ENCODE results near the gene SLC6A3. TPM values are rescaled to one million over a fixed set of nuclear protein-coding genes. Genes with fewer than 3 reads are reported as not detected.
"Not testable (repeated sequence)": the region's sequence is repeated elsewhere in the genome, so short reads cannot be mapped to it uniquely, and the experiment has no call there.

Gene SLC6A3
- total RNA-seq, 1 experiment from 2014 or later = not detected

- DNase-seq (ENCODE audit: low spot score) = no peak
Measured at GRCh38 chr5:1478271-1479035, 33.2 kb upstream of the SLC6A3 start.

GRCh38 chr5:1477341-1477740, 32.1 kb upstream of the SLC6A3 start:
- no peak for DNase-seq (ENCODE audit: low spot score)

- DNase-seq (ENCODE audit: low spot score) = no peak
Measured at GRCh38 chr5:1476967-1477310, 31.7 kb upstream of the SLC6A3 start.

- DNase-seq (ENCODE audit: low spot score) = no peak
Measured at GRCh38 chr5:1476181-1476966, 31.1 kb upstream of the SLC6A3 start.

- not testable (repeated sequence) for DNase-seq (ENCODE audit: low spot score)
Measured at GRCh38 chr5:1475544-1475900, 30.3 kb upstream of the SLC6A3 start.

GRCh38 chr5:1474866-1475543, 29.8 kb upstream of the SLC6A3 start:
- no peak for DNase-seq (ENCODE audit: low spot score)

GRCh38 chr5:1474183-1474839, 29.1 kb upstream of the SLC6A3 start:
- DNase-seq (ENCODE audit: low spot score) = no peak

GRCh38 chr5:1473746-1474145, 28.5 kb upstream of the SLC6A3 start:
- no peak for DNase-seq (ENCODE audit: low spot score)

- no peak for DNase-seq (ENCODE audit: low spot score)
Measured at GRCh38 chr5:1472964-1473628, 27.9 kb upstream of the SLC6A3 start.

- no peak for DNase-seq (ENCODE audit: low spot score)
Measured at GRCh38 chr5:1471997-1472963, 27.0 kb upstream of the SLC6A3 start.

- no peak for DNase-seq (ENCODE audit: low spot score)
Measured at GRCh38 chr5:1471240-1471853, 26.1 kb upstream of the SLC6A3 start.

- no peak for DNase-seq (ENCODE audit: low spot score)
Measured at GRCh38 chr5:1470762-1471211, 25.5 kb upstream of the SLC6A3 start.

GRCh38 chr5:1468629-1469527, 23.6 kb upstream of the SLC6A3 start:
- DNase-seq (ENCODE audit: low spot score) = no peak

GRCh38 chr5:1468247-1468612, 23.0 kb upstream of the SLC6A3 start:
- DNase-seq (ENCODE audit: low spot score) = no peak

- no peak for DNase-seq (ENCODE audit: low spot score)
Measured at GRCh38 chr5:1467341-1468246, 22.4 kb upstream of the SLC6A3 start.

- no peak for DNase-seq (ENCODE audit: low spot score)
Measured at GRCh38 chr5:1466631-1467265, 21.5 kb upstream of the SLC6A3 start.

GRCh38 chr5:1465966-1466471, 20.8 kb upstream of the SLC6A3 start:
- no peak for DNase-seq (ENCODE audit: low spot score)

Measured in A172 (cell line).